Vein endothelial cell (primary cell): ENCODE results near the gene TMEM178A. TPM values are rescaled to one million over a fixed set of nuclear protein-coding genes. Genes with fewer than 3 reads are reported as not detected.

Experiments used
- total RNA-seq: library from RNA; depleted of rRNA; stranded (reverse); fragments of >200 nt; gene quantifications from 2 replicates; pipeline ENCODE4 v1.2.3, GENCODE V29; 2012

The TMEM178A gene
- total RNA-seq: 1.3 TPM in 1 of 2 replicates, not detected in the other

GRCh38 chr2:39665811-39666490, at the start of gene TMEM178A:
Gene TMEM178A (plus strand): TSS chr2:39665917. CDS start chr2:39665975, 58 bp downstream.

Other genes starting within 250 kb of the TMEM178A start
- 31.0 and 40.2 TPM in 2 replicates for gene MAP4K3, start 228.6 kb upstream of the TMEM178A start, total RNA-seq
- gene THUMPD2, start 113.3 kb downstream of the TMEM178A start, total RNA-seq: 7.5 and 8.8 TPM in 2 replicates